ENCODE data around the gene MICOS13.

The MICOS13 gene

GRCh38 chr19:5665781-5666513 lies 14.4 kb downstream of the MICOS13 start:
- no peak for DNase-seq

GRCh38 chr19:5664515-5664914 lies 15.8 kb downstream of the MICOS13 start:
- DNase-seq: no peak

GRCh38 chr19:5663904-5664303 lies 16.4 kb downstream of the MICOS13 start:
- DNase-seq: no peak

- no peak for DNase-seq
These were observed 18.8 kb downstream of the MICOS13 start for GRCh38 chr19:5661483-5661882.

GRCh38 chr19:5655412-5655811 lies 24.9 kb downstream of the MICOS13 start:
- DNase-seq: no peak

- no peak for DNase-seq
These were observed 25.4 kb downstream of the MICOS13 start for GRCh38 chr19:5654931-5655330.

GRCh38 chr19:5652261-5652660 lies 28.1 kb downstream of the MICOS13 start:
- DNase-seq: no peak

GRCh38 chr19:5651361-5651760 lies 29.0 kb downstream of the MICOS13 start:
- no peak for DNase-seq

GRCh38 chr19:5648464-5648863 lies 31.9 kb downstream of the MICOS13 start:
- no peak for DNase-seq

GRCh38 chr19:5646703-5647102 lies 33.6 kb downstream of the MICOS13 start:
- DNase-seq: no peak

GRCh38 chr19:5645409-5645808 lies 34.9 kb downstream of the MICOS13 start:
- no peak for DNase-seq

GRCh38 chr19:5644037-5644436 lies 36.3 kb downstream of the MICOS13 start:
- no peak for DNase-seq

- DNase-seq: no peak
These were observed 37.3 kb downstream of the MICOS13 start for GRCh38 chr19:5643060-5643459.

- no peak for DNase-seq
These were observed 38.1 kb downstream of the MICOS13 start for GRCh38 chr19:5642204-5642603.

GRCh38 chr19:5641171-5641570 lies 39.1 kb downstream of the MICOS13 start:
- no peak for DNase-seq

- DNase-seq: no peak
These were observed 42.3 kb downstream of the MICOS13 start for GRCh38 chr19:5637971-5638370.

GRCh38 chr19:5635427-5635826 lies 44.9 kb downstream of the MICOS13 start:
- no peak for DNase-seq

- no peak for DNase-seq
These were observed 47.7 kb downstream of the MICOS13 start for GRCh38 chr19:5632657-5633056.

GRCh38 chr19:5632241-5632612 lies 48.1 kb downstream of the MICOS13 start:
- no peak for DNase-seq

- DNase-seq: no peak
These were observed 48.6 kb downstream of the MICOS13 start for GRCh38 chr19:5631567-5632240.

- no peak for DNase-seq
These were observed 51.3 kb downstream of the MICOS13 start for GRCh38 chr19:5628919-5629481.

GRCh38 chr19:5628461-5628860 lies 51.9 kb downstream of the MICOS13 start:
- no peak for DNase-seq

All from fibroblast of upper back skin (primary cell).